NCI-H2107 (cell line): Measurements from ENCODE around the gene SPDYE1.
"Not testable (repeated sequence)": the region's sequence is repeated elsewhere in the genome, so short reads cannot be mapped to it uniquely, and the experiment has no call there.

Source experiments
- DNase-seq: peaks from one replicate; lab custom pipeline; 2025; lab: John Stamatoyannopoulos, UW

Gene SPDYE1, protein sequence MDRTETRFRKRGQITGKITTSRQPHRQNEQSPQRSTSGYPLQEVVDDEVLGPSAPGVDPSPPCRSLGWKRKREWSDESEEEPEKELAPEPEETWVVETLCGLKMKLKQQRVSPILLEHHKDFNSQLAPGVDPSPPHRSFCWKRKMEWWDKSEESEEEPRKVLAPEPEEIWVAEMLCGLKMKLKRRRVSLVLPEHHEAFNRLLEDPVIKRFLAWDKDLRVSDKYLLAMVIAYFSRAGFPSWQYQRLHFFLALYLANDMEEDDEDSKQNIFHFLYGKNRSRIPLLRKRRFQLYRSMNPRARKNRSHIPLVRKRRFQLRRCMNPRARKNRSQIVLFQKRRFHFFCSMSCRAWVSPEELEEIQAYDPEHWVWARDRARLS

DNA sequence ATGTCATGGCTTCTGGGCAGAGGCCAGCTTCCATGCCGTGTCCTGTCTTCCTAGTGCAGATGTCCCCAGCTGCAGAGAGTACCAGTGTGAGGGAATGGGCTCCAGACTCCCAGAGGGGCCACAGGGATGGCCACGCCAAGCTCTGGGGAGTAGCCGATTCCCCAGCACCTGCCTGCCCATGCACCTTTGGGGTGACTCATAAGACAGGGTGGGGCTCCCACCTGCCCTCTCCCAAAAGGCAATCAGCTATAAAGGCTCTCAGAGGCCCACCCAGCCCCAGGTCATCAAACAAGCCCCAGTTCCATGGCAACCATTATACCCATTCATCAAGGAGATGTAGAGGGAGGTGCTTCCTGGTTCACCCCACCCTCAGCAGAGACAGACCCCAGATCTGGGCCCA, at the start of gene SPDYE1:
SPDYE1 (plus strand) TSS at position 366 of the 400 bp plus-strand sequence. CDS start 2,053 bp downstream, outside the sequence.
- not testable (repeated sequence) for DNase-seq

DNA sequence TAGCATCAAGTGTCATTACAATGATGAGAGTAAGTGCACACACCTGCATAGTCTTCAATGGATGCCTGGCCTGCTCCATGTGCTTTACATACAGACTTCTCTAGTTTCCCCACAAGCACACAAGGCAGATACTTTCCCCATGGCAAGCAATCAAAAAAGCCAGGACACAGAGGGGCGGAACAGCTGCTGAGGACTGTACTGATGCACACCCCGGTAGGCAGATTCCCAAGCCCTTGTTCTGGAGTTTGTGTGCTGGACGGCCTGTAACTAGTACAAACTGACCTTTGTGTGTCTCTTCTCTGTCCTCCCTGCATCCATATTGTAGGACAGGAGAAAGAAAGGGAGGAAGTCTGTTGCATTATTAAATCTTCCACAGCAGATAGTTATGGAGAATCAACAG, 45.7 kb upstream of the SPDYE1 start:
- DNase-seq = no peak

DNA sequence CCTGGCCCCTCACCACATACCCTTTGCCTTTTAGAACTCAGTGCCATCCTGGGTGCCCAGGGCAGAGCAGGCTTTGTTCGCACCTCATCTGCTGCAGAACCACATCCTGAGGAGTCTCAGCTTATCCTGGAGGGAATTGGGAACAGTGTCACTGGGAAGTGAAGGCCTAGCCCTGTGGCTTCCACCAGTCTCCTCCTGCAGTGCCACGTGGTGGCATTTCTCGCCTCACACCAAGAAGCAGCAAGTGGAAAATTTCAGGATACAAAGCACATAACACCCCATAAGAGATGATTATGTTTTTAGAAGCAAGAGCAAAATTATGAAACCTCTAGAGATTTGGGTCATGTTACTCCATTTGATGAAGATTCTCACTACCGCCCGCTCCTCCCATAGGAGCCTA, 44.6 kb upstream of the SPDYE1 start:
- DNase-seq = no peak

- DNase-seq = no peak
Observed at GRCh38 chr7:43954524-43955228, 43.0 kb upstream of the SPDYE1 start.

DNA sequence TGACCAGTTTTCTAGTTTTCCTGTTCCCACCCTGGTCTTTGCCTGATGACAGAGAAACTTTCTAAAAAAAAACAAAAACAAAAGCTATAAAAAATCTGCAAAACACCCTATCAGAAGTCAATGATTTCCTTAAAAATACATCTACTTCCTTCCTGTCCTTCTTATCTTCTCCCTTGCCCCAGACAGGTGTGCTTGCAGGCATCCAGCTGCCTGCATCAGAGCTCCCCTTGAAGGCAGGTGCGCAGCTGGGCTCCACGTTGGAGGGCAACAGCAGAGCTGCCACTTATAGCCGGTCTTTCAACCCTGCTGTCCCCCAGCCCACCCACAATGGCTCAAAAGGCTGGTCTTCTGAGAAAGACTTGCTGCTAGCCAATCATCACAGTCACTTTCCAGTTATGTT, 41.7 kb upstream of the SPDYE1 start:
- DNase-seq = no peak

GRCh38 chr7:43960933-43961332, 36.8 kb upstream of the SPDYE1 start:
- DNase-seq = no peak

DNA sequence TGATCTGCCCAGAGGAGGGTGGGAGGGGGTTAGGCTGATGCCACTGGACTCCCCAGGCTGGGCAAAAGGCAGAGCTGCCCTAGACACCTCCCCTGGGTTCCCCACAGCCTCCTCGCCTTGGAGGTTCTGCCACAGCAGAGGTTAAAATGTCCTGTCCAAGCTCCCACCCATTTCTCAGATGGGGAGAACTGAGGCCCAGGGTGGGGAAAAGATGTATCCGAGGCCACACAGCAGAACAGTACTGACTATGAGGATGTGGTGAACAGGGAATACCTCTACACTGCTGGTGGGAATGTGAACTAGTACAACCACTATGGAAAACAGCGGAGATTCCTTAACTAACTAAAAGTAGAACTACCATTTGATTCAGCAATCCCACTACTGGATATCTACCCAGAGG, 31.3 kb upstream of the SPDYE1 start:
- DNase-seq = not testable (repeated sequence)

DNA sequence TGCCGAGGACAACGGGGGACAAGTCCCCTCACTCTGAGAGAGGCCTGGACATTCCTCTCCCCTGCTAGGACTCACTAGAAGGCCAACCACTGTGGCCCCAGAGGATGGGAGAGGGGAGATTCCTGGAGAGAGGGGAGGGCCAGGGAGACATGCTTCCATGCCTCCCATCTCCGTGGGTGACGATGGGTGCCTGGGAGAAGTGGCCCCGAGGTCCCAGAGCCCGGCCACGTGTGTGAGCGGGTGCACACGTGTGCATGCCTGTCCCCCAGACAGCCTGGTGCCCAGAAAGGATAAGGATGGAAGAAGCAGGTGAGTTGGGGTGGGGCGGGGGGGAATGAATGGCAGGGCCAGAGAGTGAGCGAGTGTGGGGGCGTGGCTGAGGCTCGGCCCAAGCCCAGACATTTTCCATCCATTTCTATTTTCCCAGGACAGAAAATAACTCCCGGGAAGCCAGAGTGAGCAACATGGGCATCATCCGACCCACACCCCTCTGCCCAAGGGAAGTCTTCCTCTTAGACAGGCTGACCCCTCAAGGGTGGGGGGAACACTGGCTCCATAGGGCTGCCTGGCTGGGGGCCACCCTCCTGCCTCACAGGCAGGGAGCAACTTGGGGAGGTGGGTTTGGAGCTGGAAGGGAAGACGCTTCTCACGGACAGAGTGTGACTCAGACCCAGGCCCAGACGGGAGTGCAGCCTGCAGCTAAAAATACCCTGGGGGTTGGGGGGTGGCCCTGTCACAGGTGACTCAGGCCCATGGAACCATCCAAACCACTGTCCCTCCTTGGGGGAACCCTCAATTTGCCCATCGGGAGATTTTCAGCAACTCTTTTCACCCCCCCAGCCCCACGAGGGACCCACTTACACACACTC, 29.3 kb upstream of the SPDYE1 start:
- DNase-seq = not testable (repeated sequence)

DNA sequence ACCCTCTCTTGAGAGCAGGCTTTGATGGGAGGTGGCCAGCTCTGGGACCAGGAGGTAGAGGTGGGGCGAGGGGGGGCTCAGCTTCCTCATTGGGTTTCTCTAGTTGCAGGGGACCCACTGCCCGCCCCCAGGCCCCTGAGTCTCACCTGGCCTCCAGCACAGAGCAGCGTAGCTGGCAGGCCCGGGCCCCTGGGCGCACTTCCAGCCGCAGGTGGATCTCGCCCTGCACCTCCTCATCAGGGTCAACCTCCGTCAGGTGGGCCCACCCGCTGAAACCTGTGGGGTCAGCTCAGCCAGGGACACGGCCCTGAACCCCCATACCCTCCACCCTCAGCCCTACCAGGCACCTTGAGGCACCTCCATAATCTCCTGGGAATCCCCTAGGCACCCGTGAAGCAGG, 28.1 kb upstream of the SPDYE1 start:
- DNase-seq = not testable (repeated sequence)

GRCh38 chr7:43970698-43971097, 27.0 kb upstream of the SPDYE1 start:
- not testable (repeated sequence) for DNase-seq

DNA sequence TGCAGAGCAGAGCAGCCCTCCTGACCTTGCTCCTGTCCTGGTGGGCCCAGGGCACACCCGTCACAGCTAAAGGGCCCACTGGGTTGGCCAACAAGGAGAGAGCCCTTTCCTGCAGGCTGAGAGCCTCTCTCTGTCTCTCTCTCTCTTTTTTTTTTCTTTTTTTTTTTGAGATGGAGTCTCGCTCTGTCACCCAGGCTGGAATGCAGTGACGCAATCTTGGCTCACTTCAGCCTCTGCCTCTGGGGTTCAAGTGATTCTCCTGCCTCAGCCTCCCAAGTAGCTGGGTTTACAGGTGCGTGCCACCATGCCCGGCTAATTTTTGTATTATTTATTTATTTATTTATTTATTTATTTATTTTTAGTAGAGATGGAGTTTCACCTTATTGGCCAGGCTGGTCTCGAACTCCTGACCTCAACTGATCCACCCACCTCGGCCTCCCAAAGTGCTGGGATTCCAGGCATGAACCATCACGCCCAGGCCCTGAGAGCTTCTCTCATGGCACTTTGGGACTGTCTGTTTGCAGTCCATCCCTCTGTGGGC, 23.6 kb upstream of the SPDYE1 start:
- DNase-seq = not testable (repeated sequence)

DNA sequence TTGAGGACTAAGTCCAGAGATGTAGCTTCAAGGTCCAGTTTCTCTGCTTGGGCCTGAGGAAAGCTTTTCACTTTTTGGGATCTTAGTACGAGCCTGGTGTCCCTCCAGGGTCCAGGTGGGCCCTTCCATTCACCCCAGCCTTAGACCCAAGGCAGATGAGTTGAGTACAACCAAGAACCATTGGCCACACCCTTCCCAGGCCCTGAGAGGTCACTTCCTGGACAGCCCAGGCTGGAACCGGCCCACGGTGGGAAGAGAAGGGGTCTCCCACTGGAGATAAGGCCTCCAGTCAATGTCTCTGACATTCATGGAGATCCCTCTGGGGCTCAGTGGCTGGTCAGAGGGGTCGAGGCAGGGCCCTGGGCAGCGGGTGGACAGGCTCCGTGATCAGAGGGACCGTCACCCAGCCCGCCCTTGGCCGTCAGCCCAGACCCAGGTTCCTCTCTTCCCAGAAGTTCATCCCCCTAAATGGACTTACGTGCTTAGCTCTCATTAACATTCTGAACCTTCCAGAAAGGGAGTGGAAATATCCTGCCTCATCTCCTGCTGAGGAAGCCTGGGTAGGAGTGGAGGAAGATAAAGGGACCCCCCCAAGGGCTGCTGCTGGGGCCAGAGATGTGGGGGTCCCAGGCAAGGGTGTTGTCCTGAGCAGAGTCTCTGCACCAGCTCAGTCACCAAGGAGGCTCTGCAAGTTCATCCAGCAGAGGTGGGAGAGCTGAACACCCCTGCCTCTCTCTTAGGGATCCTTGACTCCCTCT, 22.8 kb upstream of the SPDYE1 start:
- not testable (repeated sequence) for DNase-seq

- DNase-seq = no peak
Observed at GRCh38 chr7:43977525-43977924, 20.2 kb upstream of the SPDYE1 start.

DNA sequence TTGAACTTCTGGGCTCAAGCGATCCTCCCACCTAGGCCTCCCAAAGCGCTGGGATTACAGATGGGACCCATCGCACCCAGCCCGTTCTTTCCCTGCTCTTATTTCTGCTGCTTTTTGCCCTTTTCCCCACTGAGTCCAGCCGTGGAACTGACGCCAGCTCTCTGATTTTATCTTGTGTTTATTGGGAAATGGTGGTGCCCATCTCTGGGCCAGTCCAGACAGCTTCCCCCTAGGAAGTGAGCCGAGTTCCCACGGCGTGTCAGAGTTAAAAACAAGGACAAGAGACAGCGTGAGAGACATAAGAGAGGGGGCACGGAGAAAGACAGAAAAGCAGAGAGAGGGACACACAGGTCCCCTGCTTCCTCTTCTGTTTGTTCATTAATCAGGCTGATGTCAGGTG, 19.6 kb upstream of the SPDYE1 start:
- DNase-seq = not testable (repeated sequence)

GRCh38 chr7:43982848-43983247, 14.8 kb upstream of the SPDYE1 start:
- not testable (repeated sequence) for DNase-seq

DNA sequence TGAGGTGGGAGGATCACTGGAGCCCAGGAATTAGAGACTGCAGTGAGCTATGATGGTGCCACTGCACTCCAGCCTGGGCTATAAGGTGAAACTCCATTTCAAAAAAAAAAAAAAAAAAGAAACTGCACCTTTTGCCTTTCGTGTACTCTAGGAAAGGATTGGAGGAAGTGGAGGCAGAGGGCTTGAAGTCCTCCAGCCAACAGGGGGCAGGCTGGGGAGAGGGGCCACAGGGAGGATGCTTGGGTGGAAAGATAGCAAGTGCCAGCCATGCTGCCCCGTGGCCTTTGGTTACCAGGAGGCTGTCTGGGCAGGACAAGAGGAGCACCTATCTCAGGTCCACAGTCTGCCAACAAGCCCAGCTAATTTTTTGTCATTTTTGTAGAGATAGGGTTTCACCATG, 14.0 kb upstream of the SPDYE1 start:
- DNase-seq = not testable (repeated sequence)

DNA sequence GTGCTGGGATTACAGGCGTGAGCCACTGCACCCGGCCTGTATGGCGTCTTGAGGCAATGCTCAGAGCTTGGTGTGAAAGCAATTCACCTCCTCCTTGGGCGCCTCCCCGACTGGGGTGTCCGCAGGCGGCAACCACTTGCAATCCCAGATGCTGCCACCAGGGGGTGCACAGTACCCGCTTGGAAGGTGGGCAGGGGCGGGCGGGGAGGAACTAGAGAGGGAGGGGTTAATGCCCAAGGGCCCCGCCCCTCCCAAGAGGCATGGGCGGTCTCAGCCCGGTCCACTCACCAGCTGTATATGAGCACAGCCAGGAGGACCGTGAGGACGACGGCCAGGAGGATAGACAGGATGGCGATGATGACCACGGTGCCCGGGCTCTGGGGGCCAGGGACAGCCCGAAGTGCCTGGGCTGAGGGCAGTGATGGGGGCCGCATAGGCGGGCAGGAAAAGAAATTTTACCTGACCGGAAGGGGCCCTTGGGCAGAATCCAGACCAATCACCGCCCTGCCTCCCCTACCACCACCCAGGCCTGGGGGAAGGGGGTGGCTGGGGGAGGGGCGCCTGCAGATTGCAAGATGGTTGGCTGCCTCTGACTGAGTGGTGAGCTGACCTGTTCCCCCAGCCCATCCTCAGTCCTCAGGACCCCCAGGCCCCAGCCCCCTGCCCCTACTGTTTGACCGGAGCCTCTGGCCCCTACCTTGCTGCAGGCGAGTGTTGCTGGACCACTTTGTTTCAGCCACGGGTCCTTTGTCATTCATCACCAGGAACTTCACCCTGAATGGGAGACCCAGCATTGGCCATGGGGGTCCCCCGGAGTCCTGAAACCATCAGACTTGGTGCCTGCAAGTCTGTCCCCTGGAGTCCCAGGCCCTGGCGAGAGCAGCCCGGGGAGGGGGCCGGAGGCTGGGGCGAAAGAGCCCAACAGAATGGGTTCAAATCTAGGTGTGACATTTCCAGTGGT, 11.5 kb upstream of the SPDYE1 start:
- DNase-seq = not testable (repeated sequence)

DNA sequence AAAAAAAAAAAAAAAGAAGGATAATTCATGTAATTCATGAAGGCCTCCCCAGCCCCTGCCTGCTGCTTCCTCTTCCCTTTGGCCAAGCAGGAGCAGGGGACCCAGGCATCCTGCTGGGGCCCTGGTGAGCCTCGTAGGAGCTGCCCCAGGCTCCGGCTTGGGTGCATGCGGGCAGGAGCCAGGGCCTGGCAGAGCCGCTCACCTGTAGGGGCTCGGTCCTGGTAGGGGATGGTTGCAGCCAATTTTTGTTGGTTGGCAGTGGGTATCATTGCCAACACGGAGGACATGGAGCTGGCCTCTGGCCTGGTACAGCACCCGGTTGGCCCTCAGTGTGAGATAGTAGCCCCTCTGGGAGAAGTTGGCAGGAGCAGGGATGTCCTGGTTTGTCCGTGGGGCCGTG, 10.2 kb upstream of the SPDYE1 start:
- not testable (repeated sequence) for DNase-seq

GRCh38 chr7:43990011-43990585, 7.6 kb upstream of the SPDYE1 start:
- DNase-seq = not testable (repeated sequence)

DNA sequence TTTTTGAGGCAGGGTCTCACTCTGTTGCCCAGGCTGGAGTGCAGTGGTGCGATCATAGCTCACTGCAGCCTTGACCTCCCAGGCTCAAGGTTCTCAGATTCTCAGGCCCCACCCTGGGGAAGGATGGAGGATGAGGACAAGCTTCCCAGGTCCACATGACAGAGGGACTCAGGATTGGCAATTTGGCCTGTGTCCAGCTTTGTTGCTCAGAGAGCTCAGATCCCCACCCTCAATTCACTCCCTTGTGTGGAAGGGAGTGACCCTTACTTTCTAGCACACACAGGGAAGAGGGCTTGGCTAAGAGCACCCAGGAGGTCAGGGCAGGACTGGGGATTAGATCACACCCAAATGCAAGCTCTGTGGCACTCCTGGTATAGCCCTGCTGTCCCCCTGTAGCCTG, 6.9 kb upstream of the SPDYE1 start:
- DNase-seq = not testable (repeated sequence)
